ENCODE measurements around the gene RAP1GAP. TPM values are rescaled to one million over a fixed set of nuclear protein-coding genes. Genes with fewer than 3 reads are reported as not detected.

Gene RAP1GAP
- total RNA-seq, 4 donors from 2014 or later = 0.46 to 0.75 TPM; not detected in 2

- peaks cover 49 to 59% (median 54%) of the 10 kb centered on the region in 3 donors for H3K27me3 ChIP-seq
- in situ Hi-C loops (cut with MboI; ENCODE audit: low sequenced_read_pairs in 4 of 4) = loop anchor here in 1 of 4 donors (25.0 kb wide), 1 partner anchor 433 kb away; no protein-coding TSS in a partner anchor
Measured at GRCh38 chr1:21670059-21670881, 1.1 kb upstream of the RAP1GAP start.

DNA sequence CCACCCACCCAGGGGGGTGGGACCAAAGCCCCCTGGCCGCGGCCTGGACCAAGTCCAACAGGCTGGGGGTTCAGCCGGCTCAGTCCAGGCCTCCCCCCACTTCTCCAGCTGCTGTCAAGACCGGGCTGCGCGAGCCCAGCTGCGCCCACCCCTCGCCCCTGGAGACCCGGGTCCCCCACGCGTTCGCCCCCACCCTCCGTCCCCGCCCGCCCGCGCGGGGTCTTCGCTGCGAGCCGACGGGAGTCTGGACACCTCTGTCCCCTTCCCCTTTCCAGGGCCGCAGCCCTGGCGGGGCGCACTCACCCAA lies 253 bp downstream of the RAP1GAP start:
- Histone ChIP-seq H3K27me3 (peaks cover 54 to 70% (median 66%) of the 10 kb centered on the region in 3 donors), H3K27ac (no peak overlapping the region), H3K36me3 (no peaks in the 10 kb centered on the region), H3K4me3 (peak overlapping the region in 3 of 4 donors; percentile 1 to 32 (median 19)), H3K4me1 (peaks cover 24 to 31% of the 10 kb centered on the region in 2 donors), H3K9me3 (no peaks in the 10 kb centered on the region)
- no peak for DNase-seq
- in situ Hi-C loops (cut with MboI; ENCODE audit: low sequenced_read_pairs in 4 of 4) (loop anchor here in 1 of 4 donors (25.0 kb wide), 1 partner anchor 432 kb away; no protein-coding TSS in a partner anchor), intact Hi-C loops (cut with DNase I; ENCODE audit: low total_unique reads) (no loop called here)
- ATAC-seq = no peak
- TF ChIP-seq POLR2A (IDR thresholded peaks at IDR 0.05) (no peak), CTCF (IDR thresholded peaks at IDR 0.05 in 4 of 5, conservative IDR thresholded peaks at IDR 0.05 in 1 of 5) (no peak)

More at GRCh38 chr1:21670059-21670881, 1.1 kb upstream of the RAP1GAP start:
- Histone ChIP-seq H3K27ac (no peak overlapping the region), H3K4me3 (no peak overlapping the region), H3K36me3 (no peaks in the 10 kb centered on the region), H3K4me1 (peaks cover 24 to 31% of the 10 kb centered on the region in 2 donors), H3K9me3 (no peaks in the 10 kb centered on the region)
- DNase-seq = no peak
- no peak for TF ChIP-seq CTCF (IDR thresholded peaks at IDR 0.05 in 4 of 5, conservative IDR thresholded peaks at IDR 0.05 in 1 of 5)
- no peak for TF ChIP-seq POLR2A (IDR thresholded peaks at IDR 0.05)
- no peak for ATAC-seq
- intact Hi-C loops (cut with DNase I; ENCODE audit: low total_unique reads) = no loop called here

DNA sequence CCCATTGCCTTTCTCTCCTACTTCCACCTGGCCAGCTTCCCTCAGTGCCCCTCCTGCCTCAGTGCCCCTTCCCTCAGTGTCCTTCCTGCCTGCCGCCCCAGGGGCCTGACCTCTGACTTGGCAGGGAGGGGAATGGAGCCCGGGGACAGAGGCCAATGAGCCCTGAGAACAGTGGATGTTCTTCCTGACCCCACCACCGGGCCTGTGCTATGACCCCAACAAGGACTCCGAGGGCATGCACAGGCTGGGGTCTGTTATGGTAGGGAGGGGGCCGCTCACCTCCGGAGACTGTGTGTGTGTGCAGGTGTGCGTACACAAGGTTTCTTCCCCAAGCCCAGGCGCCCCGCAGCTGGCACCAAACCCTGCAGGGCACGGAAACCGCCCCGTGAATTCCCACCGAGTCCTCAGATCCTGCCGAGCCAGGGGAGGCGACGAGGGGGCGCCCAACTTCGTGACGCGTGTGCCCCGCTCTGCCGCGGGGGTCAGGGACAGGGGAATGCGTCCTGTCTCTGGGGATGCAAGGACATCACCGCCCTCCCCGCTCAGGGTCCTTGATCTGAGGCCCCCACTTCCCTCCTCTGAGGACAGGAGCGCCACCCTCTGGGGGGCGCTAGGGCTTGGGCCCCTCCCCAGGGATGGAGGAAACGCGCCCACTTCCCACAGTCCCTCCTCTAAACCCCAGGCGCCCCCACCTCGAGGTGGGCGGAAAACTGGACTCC lies 766 bp downstream of the RAP1GAP start:
- Histone ChIP-seq H3K27ac (no peak overlapping the region), H3K36me3 (no peaks in the 10 kb centered on the region), H3K4me3 (peak overlapping the region in 1 of 4 donors; percentile 32), H3K4me1 (peaks cover 20 to 27% of the 10 kb centered on the region in 2 donors), H3K9me3 (no peaks in the 10 kb centered on the region), H3K27me3 (peaks cover 54 to 75% (median 67%) of the 10 kb centered on the region in 3 donors)
- ATAC-seq = no peak
- DNase-seq = no peak
- in situ Hi-C loops (cut with MboI; ENCODE audit: low sequenced_read_pairs in 4 of 4) = loop anchor here in 1 of 4 donors (25.0 kb wide), 1 partner anchor 431 kb away; no protein-coding TSS in a partner anchor
- TF ChIP-seq POLR2A (IDR thresholded peaks at IDR 0.05) = no peak
- no peak for TF ChIP-seq CTCF (IDR thresholded peaks at IDR 0.05 in 4 of 5, conservative IDR thresholded peaks at IDR 0.05 in 1 of 5)
- intact Hi-C loops (cut with DNase I; ENCODE audit: low total_unique reads) = no loop called here

DNA sequence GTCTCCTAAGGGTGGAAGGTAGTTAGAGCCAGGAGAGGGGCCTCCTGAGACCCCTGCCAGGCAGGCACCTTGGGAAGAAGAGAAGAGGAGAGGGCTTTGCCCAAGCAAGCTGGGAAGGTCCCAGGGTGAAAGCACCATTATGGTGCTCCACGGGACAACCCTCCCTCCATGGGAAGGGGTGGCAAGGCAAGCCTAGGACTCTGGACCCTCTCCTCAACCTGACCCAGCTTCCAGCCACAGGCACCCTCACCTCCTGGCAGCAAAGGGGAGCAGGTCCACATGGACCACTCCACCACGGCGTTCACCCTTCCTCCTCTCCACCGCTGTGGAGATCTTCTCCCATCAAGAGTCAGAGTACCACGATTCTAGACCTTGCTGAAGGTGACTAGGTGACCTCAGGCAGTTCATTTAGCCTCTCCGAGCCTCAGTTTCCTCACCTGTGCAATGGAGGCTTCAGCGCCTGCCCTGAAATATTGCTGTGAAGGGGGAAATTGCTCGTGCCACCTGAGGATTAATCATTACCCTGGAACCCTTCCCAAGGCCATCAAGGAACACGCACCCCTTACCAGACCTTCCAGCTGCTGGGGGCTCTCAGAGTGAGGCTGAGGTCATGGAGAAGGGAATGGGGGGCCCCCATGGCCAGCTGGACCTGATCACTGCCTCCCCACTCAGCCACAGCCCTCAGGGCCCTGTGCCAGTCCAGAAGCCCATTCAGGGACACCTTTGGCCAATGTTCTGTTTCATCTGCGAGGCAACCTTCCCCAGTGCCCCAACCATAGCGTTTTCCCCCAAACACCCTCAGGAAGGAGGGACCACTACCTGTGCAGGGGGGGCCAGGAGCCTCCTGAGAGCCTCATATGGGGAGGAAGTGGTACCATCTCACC lies 1.6 kb downstream of the RAP1GAP start:
- Histone ChIP-seq H3K36me3 (no peaks in the 10 kb centered on the region), H3K4me1 (peaks cover 12 to 19% of the 10 kb centered on the region in 2 donors), H3K4me3 (no peak overlapping the region), H3K27me3 (peaks cover 57 to 75% (median 71%) of the 10 kb centered on the region in 3 donors), H3K9me3 (no peaks in the 10 kb centered on the region), H3K27ac (no peak overlapping the region)
- TF ChIP-seq POLR2A (IDR thresholded peaks at IDR 0.05) (no peak), CTCF (IDR thresholded peaks at IDR 0.05 in 4 of 5, conservative IDR thresholded peaks at IDR 0.05 in 1 of 5) (no peak)
- ATAC-seq (no peak), DNase-seq (no peak)
- in situ Hi-C loops (cut with MboI; ENCODE audit: low sequenced_read_pairs in 4 of 4) = loop anchor here in 1 of 4 donors (25.0 kb wide), 1 partner anchor 430 kb away; no protein-coding TSS in a partner anchor
- intact Hi-C loops (cut with DNase I; ENCODE audit: low total_unique reads) = no loop called here

Measured in gastrocnemius medialis (tissue), 4 donors.